Gastroesophageal sphincter (tissue), 4 donors: ENCODE measurements around the gene CRHBP. TPM values are rescaled to one million over a fixed set of nuclear protein-coding genes. Genes with fewer than 3 reads are reported as not detected.

ENCODE experiments used
- ATAC-seq: fragments of 150-250 bp; one replicate; pipeline ENCODE4 v1.9.1; 2016; ENCODE audit warnings: mild to moderate bottlenecking, moderate library complexity
- H3K27ac ChIP-seq, 4 donors: fragments of 200-600 bp; sonication (generic) in 3 of 4; 1 replicate in 3 of 4; 2 replicates in 1 of 4; pipeline ENCODE4 v1.5.1; 2016 to 2019
- H3K27me3 ChIP-seq: fragments of 200-600 bp; sonication (generic); one replicate; pipeline ENCODE4 v1.5.1; 2019
- H3K36me3 ChIP-seq, 2 donors: fragments of 200-600 bp; sonication (generic); one replicate each; pipeline ENCODE4 v1.5.1; 2019; ENCODE audit warnings: control low read depth in 1 of 2
- H3K4me1 ChIP-seq, 3 donors: fragments of 200-600 bp; sonication (generic); 1 replicate in 2 of 3; 2 replicates in 1 of 3; pipeline ENCODE4 v1.5.1; 2016 to 2019; ENCODE audit warnings: control low read depth in 2 of 3
- H3K4me3 ChIP-seq, 2 donors: fragments of 200-600 bp; sonication (generic); one replicate each; pipeline ENCODE4 v1.5.1; 2019; ENCODE audit warnings: mild to moderate bottlenecking in 1 of 2, moderate library complexity in 1 of 2
- H3K9me3 ChIP-seq, 3 donors: fragments of 200-600 bp; sonication (generic); one replicate each; pipeline ENCODE4 v1.5.1; 2017 to 2019; ENCODE audit warnings: control low read depth in 2 of 3
- CTCF ChIP-seq, 4 experiments: fragments of 200-600 bp in 2 of 4; fragments of 450-650 bp in 2 of 4; sonication (generic) in 1 of 4; IDR thresholded peaks; one replicate each; pipeline ENCODE4 v1.5.1; 2017 to 2019; ENCODE audit warnings: antibody characterized with exemption in 4 of 4, mild to moderate bottlenecking in 2 of 4, moderate library complexity in 2 of 4
- EP300 ChIP-seq: sonication (generic); formaldehyde crosslinking; IDR thresholded peaks from one replicate; pipeline ENCODE4 v1.6.1; 2017; ENCODE audit warnings: antibody characterized with exemption, mild to moderate bottlenecking
- POLR2A ChIP-seq, 2 donors: fragments of 450-650 bp; IDR thresholded peaks; one replicate each; pipeline ENCODE4 v1.6.1; 2017; ENCODE audit warnings: antibody characterized with exemption in 2 of 2, mild to moderate bottlenecking in 2 of 2, moderate library complexity in 1 of 2
- POLR2AphosphoS5 ChIP-seq: sonication (generic); formaldehyde crosslinking; IDR thresholded peaks from one replicate; pipeline ENCODE4 v1.6.1; 2017; ENCODE audit warnings: antibody characterized with exemption
- WGBS, 2 donors: methylation state at CpG; one replicate each; pipeline ENCODE4 v1.1.5; 2018; ENCODE audit warnings: low coverage in 1 of 2; 5-methylcytosine and 5-hydroxymethylcytosine counted together
- total RNA-seq, 4 donors: library from RNA; depleted of rRNA; stranded (reverse); fragments of >200 nt; gene quantifications; one replicate each; pipeline ENCODE4 v1.1.0, GENCODE V29; 2016

CRHBP gene
- total RNA-seq, 4 donors from 2014 or later: 1.7 to 4.0 (median 2.3) TPM; not detected in 1

DNA sequence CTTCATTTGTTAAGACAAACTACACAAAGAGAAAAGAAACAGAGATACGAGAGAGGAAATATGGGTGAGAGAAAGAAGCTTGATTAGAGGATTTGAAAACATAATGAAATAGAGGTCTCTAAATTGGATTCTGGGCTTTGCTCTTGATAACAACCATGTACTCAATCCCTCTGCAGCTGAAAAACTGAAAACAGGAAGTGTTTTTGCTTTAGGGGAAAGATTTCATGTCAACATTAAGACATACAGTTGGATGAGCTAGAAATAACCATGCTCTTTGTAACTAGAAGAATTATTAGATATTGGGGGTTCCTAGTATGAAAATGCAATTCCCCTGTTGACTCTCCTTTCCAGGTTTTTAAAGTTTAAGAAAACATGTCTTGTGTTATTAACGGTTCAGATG is 21.9 kb downstream of the CRHBP start:
- H3K27ac ChIP-seq: no peak overlapping the region
- no peak for TF ChIP-seq CTCF (IDR thresholded peaks at IDR 0.05)
- TF ChIP-seq EP300: no peak
- TF ChIP-seq POLR2AphosphoS5: no peak
- TF ChIP-seq POLR2A (IDR thresholded peaks at IDR 0.05): no peak
- H3K27me3 ChIP-seq: no peaks in the 10 kb centered on the region
- WGBS, 2 donors: 51 to 59% methylated on average over 2 of the region's 2 CpGs
- no peaks in the 10 kb centered on the region for H3K4me1 ChIP-seq
- no peak for ATAC-seq
- H3K4me3 ChIP-seq: no peak overlapping the region
- no peaks in the 10 kb centered on the region for H3K36me3 ChIP-seq
- no peaks in the 10 kb centered on the region for H3K9me3 ChIP-seq

- ATAC-seq: no peak
- Histone ChIP-seq H3K27me3 (no peaks in the 10 kb centered on the region), H3K4me1 (no peaks in the 10 kb centered on the region), H3K4me3 (no peak overlapping the region), H3K36me3 (no peaks in the 10 kb centered on the region), H3K27ac (no peak overlapping the region), H3K9me3 (no peaks in the 10 kb centered on the region)
- 66 to 67% methylated on average over 2 of the region's 2 CpGs for WGBS, 2 donors
- TF ChIP-seq POLR2A (IDR thresholded peaks at IDR 0.05) (no peak), EP300 (no peak), POLR2AphosphoS5 (no peak), CTCF (IDR thresholded peaks at IDR 0.05) (no peak)
Measured at GRCh38 chr5:76978869-76979268, 26.0 kb downstream of the CRHBP start.

DNA sequence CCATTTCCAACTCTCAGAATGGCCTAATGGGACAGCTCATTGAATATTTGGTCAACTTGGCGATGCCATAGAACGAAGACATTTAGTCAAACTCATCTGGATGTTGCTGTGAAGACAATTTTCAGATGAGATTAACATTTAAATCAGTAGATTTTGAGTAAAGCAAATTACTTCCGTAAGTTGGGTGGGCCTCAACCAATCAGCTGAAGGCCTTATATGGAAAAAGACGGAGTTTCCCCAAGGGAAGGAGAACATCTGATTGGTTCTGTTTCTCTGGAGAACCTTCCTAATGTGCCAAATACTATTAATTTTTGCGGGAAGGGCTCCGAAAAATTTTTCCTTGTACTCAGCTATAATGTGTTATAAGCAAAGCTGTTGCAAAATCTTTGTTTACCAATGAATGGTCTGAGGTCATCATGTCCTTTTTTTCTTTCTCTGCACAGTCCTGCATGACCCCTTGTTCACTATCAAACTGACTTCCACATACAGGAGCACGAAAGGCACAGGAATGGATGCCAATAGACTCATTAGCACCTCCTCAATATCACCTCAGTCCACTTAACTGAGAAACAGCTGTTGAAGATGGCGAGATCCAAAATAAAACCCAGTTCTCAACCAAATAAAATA is 27.8 kb downstream of the CRHBP start:
- TF ChIP-seq EP300 (no peak), POLR2A (IDR thresholded peaks at IDR 0.05) (no peak), CTCF (IDR thresholded peaks at IDR 0.05) (no peak), POLR2AphosphoS5 (no peak)
- ATAC-seq: no peak
- Histone ChIP-seq H3K27me3 (peaks cover 5% of the 10 kb centered on the region), H3K4me1 (no peaks in the 10 kb centered on the region), H3K4me3 (no peak overlapping the region), H3K9me3 (no peaks in the 10 kb centered on the region), H3K36me3 (no peaks in the 10 kb centered on the region), H3K27ac (no peak overlapping the region)
- whole genome bisulfite sequencing, 2 donors: 88 to 91% methylated on average over 7 to 8 of the region's 8 CpGs

- 55 to 62% methylated on average over 2 of the region's 2 CpGs for WGBS, 2 donors
- Histone ChIP-seq H3K36me3 (no peaks in the 10 kb centered on the region), H3K9me3 (no peaks in the 10 kb centered on the region), H3K27ac (no peak overlapping the region), H3K4me3 (no peak overlapping the region), H3K4me1 (no peaks in the 10 kb centered on the region), H3K27me3 (peaks cover 5% of the 10 kb centered on the region)
- TF ChIP-seq EP300 (no peak), POLR2AphosphoS5 (no peak), CTCF (IDR thresholded peaks at IDR 0.05) (no peak), POLR2A (IDR thresholded peaks at IDR 0.05) (no peak)
- no peak for ATAC-seq
Measured at GRCh38 chr5:76982450-76982849, 29.6 kb downstream of the CRHBP start.

GRCh38 chr5:76983468-76983867 is 30.6 kb downstream of the CRHBP start:
- no peak overlapping the region for H3K4me3 ChIP-seq
- H3K9me3 ChIP-seq: no peaks in the 10 kb centered on the region
- peaks cover 5% of the 10 kb centered on the region for H3K27me3 ChIP-seq
- no peak for TF ChIP-seq CTCF (IDR thresholded peaks at IDR 0.05)
- TF ChIP-seq EP300: no peak
- TF ChIP-seq POLR2AphosphoS5: no peak
- TF ChIP-seq POLR2A (IDR thresholded peaks at IDR 0.05): no peak
- no peak overlapping the region for H3K27ac ChIP-seq
- H3K4me1 ChIP-seq: no peaks in the 10 kb centered on the region
- no peak for ATAC-seq
- no peaks in the 10 kb centered on the region for H3K36me3 ChIP-seq
- 46 to 60% methylated on average over 2 of the region's 3 CpGs for WGBS, 2 donors
